K562 (cell line): ENCODE data around the gene TJP3. TPM values are rescaled to one million over a fixed set of nuclear protein-coding genes. Genes with fewer than 3 reads are reported as not detected.

ENCODE experiments used
- BHLHE40 ChIP-seq: IDR thresholded peaks from 2 replicates; pipeline ENCODE4 v1.6.1; 2011; ENCODE audit warnings: low read length, improper control_type of control experiment
- CBFA2T2 ChIP-seq: fragments of 450-650 bp; conservative IDR thresholded peaks from 2 replicates; pipeline ENCODE4 v1.6.1; 2017; ENCODE audit warnings: mild to moderate bottlenecking
- CREB1 ChIP-seq, 2 experiments: sonication (generic) in 1 of 2; formaldehyde crosslinking in 1 of 2; IDR thresholded peaks; 2 replicates each; pipeline versions ENCODE4 v1.6.1 to v1.8.0; 2012 to 2022; ENCODE audit warnings: inconsistent platforms in 1 of 2, mild to moderate bottlenecking in 1 of 2, missing genetic modification reagents in 1 of 2, moderate library complexity in 1 of 2
- ETV1 ChIP-seq: fragments of 450-650 bp; conservative IDR thresholded peaks from 2 replicates; pipeline ENCODE4 v1.6.1; 2016; ENCODE audit warnings: missing genetic modification characterization, control low read depth, low read depth, missing compliant biosample characterization
- ETV5 ChIP-seq: sonication (generic); formaldehyde crosslinking; IDR thresholded peaks from 2 replicates; pipeline ENCODE4 v1.4.0; 2020; ENCODE audit warnings: low read depth, mild to moderate bottlenecking, missing genetic modification reagents
- MAFG ChIP-seq: fragments of 450-650 bp; conservative IDR thresholded peaks from 2 replicates; pipeline ENCODE4 v1.6.1; 2016; ENCODE audit warnings: missing genetic modification characterization, missing compliant biosample characterization
- MCM3 ChIP-seq: fragments of 450-650 bp; IDR thresholded peaks from 2 replicates; pipeline ENCODE4 v1.6.1; 2016
- NBN ChIP-seq: fragments of 450-650 bp; IDR thresholded peaks from 2 replicates; pipeline ENCODE4 v1.6.1; 2016; ENCODE audit warnings: low read depth, mild to moderate bottlenecking
- NFXL1 ChIP-seq: fragments of 450-650 bp; formaldehyde crosslinking; IDR thresholded peaks from 2 replicates; pipeline ENCODE4 v1.4.0; 2021; ENCODE audit warnings: mild to moderate bottlenecking
- NFYB ChIP-seq: IDR thresholded peaks from 2 replicates; pipeline ENCODE4 v1.6.1; 2011; ENCODE audit warnings: mild to moderate bottlenecking, moderate library complexity; ENCODE audit not compliant: insufficient read length; ENCODE audit errors: extremely low read depth
- NR2F6 ChIP-seq: fragments of 450-650 bp; formaldehyde crosslinking; IDR thresholded peaks from 2 replicates; pipeline ENCODE4 v1.4.0; 2020; ENCODE audit warnings: mild to moderate bottlenecking
- POLR3A ChIP-seq: IDR thresholded peaks from 2 replicates; pipeline ENCODE4 v1.6.1; 2011; ENCODE audit warnings: borderline replicate concordance, mild to moderate bottlenecking, moderate library complexity; ENCODE audit not compliant: insufficient read length, insufficient read depth; ENCODE audit errors: extremely low read depth
- RBM25 ChIP-seq: fragments of 200-400 bp; formaldehyde crosslinking; IDR thresholded peaks from 2 replicates; pipeline ENCODE4 v1.6.1; 2018; ENCODE audit warnings: low read length, low read depth, moderate library complexity; ENCODE audit not compliant: severe bottlenecking
- SMARCA5 ChIP-seq: fragments of 450-650 bp; IDR thresholded peaks from 2 replicates; pipeline ENCODE4 v1.6.1; 2016
- SRSF9 ChIP-seq: fragments of 200-400 bp; formaldehyde crosslinking; IDR thresholded peaks from 2 replicates; pipeline ENCODE4 v1.6.1; 2017; ENCODE audit warnings: low read depth, low read length, borderline replicate concordance
- TAF1 ChIP-seq: IDR thresholded peaks from 2 replicates; pipeline ENCODE4 v1.6.1; 2011; ENCODE audit warnings: mild to moderate bottlenecking, low read length, moderate library complexity; ENCODE audit not compliant: insufficient read depth, control insufficient read depth, severe bottlenecking; ENCODE audit errors: extremely low read depth
- ZBTB7A ChIP-seq: IDR thresholded peaks from 2 replicates; pipeline ENCODE4 v1.6.1; 2011; ENCODE audit warnings: low read depth, mild to moderate bottlenecking, low read length, moderate library complexity, borderline replicate concordance; ENCODE audit not compliant: control insufficient read depth
- ZNF146 ChIP-seq: IDR thresholded peaks from one replicate; pipeline ENCODE4 v1.6.1; 2018; ENCODE audit warnings: missing compliant biosample characterization; ENCODE audit not compliant: unreplicated experiment
- polyA plus RNA-seq, 8 experiments: library from polyadenylated mRNA; depleted of rRNA in 4 of 8; stranded (reverse) in 5 of 8; unstranded in 3 of 8; fragments of >200 nt; fragmentation: Nextera tagmentation in 2 of 8; fragmentation: Illumina TruSeq in 1 of 8; extraction: Ambion mirVana in 2 of 8; extraction: Trizol in 1 of 8; gene quantifications; 2 replicates each; pipeline versions ENCODE4 v1.2.1 to v1.2.3, GENCODE V29; 2011 to 2014; ENCODE audit warnings: inconsistent platforms in 1 of 8, missing spikeins in 1 of 8
- total RNA-seq, 7 experiments: library from RNA; depleted of rRNA in 6 of 7; stranded (reverse); fragments of >200 nt in 6 of 7; fragmentation: Illumina TruSeq in 2 of 7; extraction: Trizol in 2 of 7; gene quantifications; 2 replicates each; pipeline versions ENCODE4 v1.2.1 to v1.2.3, GENCODE V29; 2011 to 2021; ENCODE audit warnings: low replicate concordance in 1 of 7
- TF ChIP-seq, protein P1 (sequence below), 2 experiments: fragments of 450-650 bp; conservative IDR thresholded peaks; 2 replicates each; pipeline ENCODE4 v1.6.1; 2017; ENCODE audit warnings: mild to moderate bottlenecking in 2 of 2, moderate library complexity in 2 of 2
- TF ChIP-seq, protein P2 (sequence below): sonication (generic); formaldehyde crosslinking; IDR thresholded peaks from 2 replicates; pipeline ENCODE4 v1.8.0; 2022; ENCODE audit warnings: mild to moderate bottlenecking, missing genetic modification reagents
- TF ChIP-seq, protein P3 (sequence below): sonication (generic); IDR thresholded peaks from 2 replicates; pipeline ENCODE4 v1.6.1; 2016
- TF ChIP-seq, protein P4 (sequence below): fragments of 450-650 bp; IDR thresholded peaks from 2 replicates; pipeline ENCODE4 v1.6.1; 2016

The TJP3 gene
- total and polyA plus RNA-seq, 9 of the 15 experiments (the other 6 are each of a cell fraction or from before 2014, with no cell fraction given), result 0.11 to 2.4 (median 0.57) TPM; not detected in 1

DNA sequence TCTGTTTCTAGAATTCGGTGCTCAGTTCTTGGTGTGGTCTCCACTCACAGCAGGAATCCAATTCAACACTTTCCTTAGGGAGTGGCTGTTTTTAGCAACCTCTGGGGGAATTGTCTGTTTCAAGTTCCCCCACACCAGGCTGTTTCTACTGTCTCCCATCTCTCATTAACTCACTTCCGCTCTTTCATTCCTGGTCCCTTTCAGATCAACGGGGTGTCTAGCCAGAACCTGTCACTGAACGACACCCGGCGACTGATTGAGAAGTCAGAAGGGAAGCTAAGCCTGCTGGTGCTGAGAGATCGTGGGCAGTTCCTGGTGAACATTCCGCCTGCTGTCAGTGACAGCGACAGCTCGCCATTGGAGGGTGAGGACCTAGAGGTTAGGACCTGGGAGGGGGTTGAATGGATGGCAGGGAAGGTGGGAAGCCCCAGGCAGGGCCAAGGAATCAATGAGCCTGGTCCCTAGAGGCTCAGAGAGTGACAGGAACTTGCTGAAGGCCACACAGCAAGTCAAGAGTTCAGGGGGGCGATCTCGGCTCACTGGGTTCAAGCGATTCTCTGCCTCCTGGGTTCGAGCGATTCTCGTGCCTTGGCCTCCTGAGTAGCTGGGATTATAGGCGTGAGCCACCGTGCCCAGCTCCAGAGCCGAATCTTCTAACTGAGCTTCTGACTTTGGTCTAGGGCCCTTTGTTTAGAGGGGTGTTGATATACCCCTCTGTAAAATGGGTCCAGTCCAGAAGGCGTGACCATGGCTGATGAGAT is 25.5 kb downstream of the TJP3 start (continued):
- peak; percentile 86 for TF ChIP-seq RBM25
- TF ChIP-seq SRSF9, result no peak
- TF ChIP-seq, protein P1, sequence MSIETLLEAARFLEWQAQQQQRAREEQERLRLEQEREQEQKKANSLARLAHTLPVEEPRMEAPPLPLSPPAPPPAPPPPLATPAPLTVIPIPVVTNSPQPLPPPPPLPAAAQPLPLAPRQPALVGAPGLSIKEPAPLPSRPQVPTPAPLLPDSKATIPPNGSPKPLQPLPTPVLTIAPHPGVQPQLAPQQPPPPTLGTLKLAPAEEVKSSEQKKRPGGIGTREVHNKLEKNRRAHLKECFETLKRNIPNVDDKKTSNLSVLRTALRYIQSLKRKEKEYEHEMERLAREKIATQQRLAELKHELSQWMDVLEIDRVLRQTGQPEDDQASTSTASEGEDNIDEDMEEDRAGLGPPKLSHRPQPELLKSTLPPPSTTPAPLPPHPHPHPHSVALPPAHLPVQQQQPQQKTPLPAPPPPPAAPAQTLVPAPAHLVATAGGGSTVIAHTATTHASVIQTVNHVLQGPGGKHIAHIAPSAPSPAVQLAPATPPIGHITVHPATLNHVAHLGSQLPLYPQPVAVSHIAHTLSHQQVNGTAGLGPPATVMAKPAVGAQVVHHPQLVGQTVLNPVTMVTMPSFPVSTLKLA (conservative IDR thresholded peaks at IDR 0.05), result peak in 1 of 2 experiments; percentile 31; a peak in 1 of 4 replicates
- TF ChIP-seq MAFG (tag), result no peak
- TF ChIP-seq, protein P2, sequence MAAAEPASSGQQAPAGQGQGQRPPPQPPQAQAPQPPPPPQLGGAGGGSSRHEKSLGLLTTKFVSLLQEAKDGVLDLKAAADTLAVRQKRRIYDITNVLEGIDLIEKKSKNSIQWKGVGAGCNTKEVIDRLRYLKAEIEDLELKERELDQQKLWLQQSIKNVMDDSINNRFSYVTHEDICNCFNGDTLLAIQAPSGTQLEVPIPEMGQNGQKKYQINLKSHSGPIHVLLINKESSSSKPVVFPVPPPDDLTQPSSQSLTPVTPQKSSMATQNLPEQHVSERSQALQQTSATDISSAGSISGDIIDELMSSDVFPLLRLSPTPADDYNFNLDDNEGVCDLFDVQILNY, result no peak
- no peak for TF ChIP-seq MCM3
- TF ChIP-seq CREB1 (IDR thresholded peaks at IDR 0.05), result no peak
- no peak for TF ChIP-seq CREB1 (CRISPR knock-in tag; IDR thresholded peaks at IDR 0.05)
- no peak for TF ChIP-seq NFXL1 (CRISPR knock-in tag)
- TF ChIP-seq NR2F6 (CRISPR knock-in tag), result no peak
- TF ChIP-seq, protein P3, sequence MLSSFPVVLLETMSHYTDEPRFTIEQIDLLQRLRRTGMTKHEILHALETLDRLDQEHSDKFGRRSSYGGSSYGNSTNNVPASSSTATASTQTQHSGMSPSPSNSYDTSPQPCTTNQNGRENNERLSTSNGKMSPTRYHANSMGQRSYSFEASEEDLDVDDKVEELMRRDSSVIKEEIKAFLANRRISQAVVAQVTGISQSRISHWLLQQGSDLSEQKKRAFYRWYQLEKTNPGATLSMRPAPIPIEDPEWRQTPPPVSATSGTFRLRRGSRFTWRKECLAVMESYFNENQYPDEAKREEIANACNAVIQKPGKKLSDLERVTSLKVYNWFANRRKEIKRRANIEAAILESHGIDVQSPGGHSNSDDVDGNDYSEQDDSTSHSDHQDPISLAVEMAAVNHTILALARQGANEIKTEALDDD, result no peak
- TF ChIP-seq TAF1, result no peak
- TF ChIP-seq SMARCA5, result peak; percentile 56; the same call in 1 of the 2 replicates
- no peak for TF ChIP-seq NFYB
- no peak for TF ChIP-seq BHLHE40
- no peak for TF ChIP-seq ZBTB7A
- 0 out of 2 replicates have a peak, but pooled peaks have one; percentile 42 for TF ChIP-seq ETV5 (CRISPR knock-in tag)
- TF ChIP-seq ZNF146 (CRISPR knock-in tag), result no peak
- peak; percentile 16; the same call in 1 of the 2 replicates for TF ChIP-seq CBFA2T2
- TF ChIP-seq, protein P4, sequence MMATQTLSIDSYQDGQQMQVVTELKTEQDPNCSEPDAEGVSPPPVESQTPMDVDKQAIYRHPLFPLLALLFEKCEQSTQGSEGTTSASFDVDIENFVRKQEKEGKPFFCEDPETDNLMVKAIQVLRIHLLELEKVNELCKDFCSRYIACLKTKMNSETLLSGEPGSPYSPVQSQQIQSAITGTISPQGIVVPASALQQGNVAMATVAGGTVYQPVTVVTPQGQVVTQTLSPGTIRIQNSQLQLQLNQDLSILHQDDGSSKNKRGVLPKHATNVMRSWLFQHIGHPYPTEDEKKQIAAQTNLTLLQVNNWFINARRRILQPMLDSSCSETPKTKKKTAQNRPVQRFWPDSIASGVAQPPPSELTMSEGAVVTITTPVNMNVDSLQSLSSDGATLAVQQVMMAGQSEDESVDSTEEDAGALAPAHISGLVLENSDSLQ, result peak; percentile 55
- no peak for TF ChIP-seq POLR3A
- peak; percentile 76 for TF ChIP-seq ETV1 (tag)
- TF ChIP-seq NBN, result no peak
